ENCODE measurements around the gene RAPGEF2. TPM values are rescaled to one million over a fixed set of nuclear protein-coding genes. Genes with fewer than 3 reads are reported as not detected.

Gene RAPGEF2
- total and polyA plus RNA-seq, 2 of the 8 experiments (the other 6 are each of a cell fraction or from before 2014, with no cell fraction given): 24.4 to 48.6 TPM

DNA sequence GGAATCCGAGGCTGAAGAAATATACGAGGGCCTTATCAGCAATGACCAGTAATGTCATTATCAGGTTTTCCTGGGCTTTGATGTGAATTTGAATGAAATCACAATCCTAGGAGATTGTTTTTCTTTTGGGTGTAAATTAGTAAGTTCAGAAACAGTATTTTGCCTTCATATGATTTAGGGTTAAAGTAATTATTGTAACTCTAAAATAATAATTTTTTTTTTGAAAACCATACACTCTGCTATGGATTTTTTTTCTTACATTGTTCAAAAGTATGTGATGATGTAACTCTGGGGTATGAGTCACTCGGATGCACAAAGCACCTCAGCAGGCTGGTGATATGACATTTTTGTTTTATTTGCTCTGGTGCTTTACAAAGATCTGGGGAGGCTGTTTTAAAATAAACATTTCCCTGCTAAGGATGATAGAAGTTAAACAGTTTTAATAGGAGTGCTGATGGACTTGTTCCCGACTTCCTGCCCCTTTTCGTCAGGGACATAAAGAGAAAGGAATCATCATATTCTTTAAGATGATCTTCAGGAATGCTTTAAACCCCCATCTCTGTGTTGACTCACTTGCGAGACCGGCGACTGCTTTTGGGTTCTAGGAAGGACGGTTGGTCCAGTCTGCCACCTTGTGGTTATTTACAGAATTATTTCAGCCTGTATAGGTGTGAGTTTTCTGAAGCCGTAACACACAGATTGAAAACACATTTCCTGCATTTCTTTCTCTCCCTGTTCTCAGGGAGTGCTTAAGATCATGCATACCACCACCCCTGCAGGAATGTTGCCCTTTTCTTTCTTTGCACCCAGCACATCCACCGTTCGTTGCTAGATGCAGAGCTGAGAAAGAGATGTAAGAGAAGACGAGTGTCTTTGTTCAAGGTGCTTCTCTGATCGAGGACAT, 72.5 kb downstream of the RAPGEF2 start (continued):
- no peak for TF ChIP-seq SP4 (IDR thresholded peaks at IDR 0.05; ENCODE audit: low read length)
- no peak for TF ChIP-seq CTBP2 (IDR thresholded peaks at IDR 0.05; ENCODE audit: borderline replicate concordance, insufficient read depth, insufficient read length, low read length)
- TF ChIP-seq ZNF274 (IDR thresholded peaks at IDR 0.05; ENCODE audit: borderline replicate concordance, extremely low read depth, low read length): no peak
- no peak for TF ChIP-seq TBP (IDR thresholded peaks at IDR 0.05; ENCODE audit: low read depth, low read length)
- no peak for TF ChIP-seq ASH2L (IDR thresholded peaks at IDR 0.05; ENCODE audit: low read length)
- TF ChIP-seq, protein P1, sequence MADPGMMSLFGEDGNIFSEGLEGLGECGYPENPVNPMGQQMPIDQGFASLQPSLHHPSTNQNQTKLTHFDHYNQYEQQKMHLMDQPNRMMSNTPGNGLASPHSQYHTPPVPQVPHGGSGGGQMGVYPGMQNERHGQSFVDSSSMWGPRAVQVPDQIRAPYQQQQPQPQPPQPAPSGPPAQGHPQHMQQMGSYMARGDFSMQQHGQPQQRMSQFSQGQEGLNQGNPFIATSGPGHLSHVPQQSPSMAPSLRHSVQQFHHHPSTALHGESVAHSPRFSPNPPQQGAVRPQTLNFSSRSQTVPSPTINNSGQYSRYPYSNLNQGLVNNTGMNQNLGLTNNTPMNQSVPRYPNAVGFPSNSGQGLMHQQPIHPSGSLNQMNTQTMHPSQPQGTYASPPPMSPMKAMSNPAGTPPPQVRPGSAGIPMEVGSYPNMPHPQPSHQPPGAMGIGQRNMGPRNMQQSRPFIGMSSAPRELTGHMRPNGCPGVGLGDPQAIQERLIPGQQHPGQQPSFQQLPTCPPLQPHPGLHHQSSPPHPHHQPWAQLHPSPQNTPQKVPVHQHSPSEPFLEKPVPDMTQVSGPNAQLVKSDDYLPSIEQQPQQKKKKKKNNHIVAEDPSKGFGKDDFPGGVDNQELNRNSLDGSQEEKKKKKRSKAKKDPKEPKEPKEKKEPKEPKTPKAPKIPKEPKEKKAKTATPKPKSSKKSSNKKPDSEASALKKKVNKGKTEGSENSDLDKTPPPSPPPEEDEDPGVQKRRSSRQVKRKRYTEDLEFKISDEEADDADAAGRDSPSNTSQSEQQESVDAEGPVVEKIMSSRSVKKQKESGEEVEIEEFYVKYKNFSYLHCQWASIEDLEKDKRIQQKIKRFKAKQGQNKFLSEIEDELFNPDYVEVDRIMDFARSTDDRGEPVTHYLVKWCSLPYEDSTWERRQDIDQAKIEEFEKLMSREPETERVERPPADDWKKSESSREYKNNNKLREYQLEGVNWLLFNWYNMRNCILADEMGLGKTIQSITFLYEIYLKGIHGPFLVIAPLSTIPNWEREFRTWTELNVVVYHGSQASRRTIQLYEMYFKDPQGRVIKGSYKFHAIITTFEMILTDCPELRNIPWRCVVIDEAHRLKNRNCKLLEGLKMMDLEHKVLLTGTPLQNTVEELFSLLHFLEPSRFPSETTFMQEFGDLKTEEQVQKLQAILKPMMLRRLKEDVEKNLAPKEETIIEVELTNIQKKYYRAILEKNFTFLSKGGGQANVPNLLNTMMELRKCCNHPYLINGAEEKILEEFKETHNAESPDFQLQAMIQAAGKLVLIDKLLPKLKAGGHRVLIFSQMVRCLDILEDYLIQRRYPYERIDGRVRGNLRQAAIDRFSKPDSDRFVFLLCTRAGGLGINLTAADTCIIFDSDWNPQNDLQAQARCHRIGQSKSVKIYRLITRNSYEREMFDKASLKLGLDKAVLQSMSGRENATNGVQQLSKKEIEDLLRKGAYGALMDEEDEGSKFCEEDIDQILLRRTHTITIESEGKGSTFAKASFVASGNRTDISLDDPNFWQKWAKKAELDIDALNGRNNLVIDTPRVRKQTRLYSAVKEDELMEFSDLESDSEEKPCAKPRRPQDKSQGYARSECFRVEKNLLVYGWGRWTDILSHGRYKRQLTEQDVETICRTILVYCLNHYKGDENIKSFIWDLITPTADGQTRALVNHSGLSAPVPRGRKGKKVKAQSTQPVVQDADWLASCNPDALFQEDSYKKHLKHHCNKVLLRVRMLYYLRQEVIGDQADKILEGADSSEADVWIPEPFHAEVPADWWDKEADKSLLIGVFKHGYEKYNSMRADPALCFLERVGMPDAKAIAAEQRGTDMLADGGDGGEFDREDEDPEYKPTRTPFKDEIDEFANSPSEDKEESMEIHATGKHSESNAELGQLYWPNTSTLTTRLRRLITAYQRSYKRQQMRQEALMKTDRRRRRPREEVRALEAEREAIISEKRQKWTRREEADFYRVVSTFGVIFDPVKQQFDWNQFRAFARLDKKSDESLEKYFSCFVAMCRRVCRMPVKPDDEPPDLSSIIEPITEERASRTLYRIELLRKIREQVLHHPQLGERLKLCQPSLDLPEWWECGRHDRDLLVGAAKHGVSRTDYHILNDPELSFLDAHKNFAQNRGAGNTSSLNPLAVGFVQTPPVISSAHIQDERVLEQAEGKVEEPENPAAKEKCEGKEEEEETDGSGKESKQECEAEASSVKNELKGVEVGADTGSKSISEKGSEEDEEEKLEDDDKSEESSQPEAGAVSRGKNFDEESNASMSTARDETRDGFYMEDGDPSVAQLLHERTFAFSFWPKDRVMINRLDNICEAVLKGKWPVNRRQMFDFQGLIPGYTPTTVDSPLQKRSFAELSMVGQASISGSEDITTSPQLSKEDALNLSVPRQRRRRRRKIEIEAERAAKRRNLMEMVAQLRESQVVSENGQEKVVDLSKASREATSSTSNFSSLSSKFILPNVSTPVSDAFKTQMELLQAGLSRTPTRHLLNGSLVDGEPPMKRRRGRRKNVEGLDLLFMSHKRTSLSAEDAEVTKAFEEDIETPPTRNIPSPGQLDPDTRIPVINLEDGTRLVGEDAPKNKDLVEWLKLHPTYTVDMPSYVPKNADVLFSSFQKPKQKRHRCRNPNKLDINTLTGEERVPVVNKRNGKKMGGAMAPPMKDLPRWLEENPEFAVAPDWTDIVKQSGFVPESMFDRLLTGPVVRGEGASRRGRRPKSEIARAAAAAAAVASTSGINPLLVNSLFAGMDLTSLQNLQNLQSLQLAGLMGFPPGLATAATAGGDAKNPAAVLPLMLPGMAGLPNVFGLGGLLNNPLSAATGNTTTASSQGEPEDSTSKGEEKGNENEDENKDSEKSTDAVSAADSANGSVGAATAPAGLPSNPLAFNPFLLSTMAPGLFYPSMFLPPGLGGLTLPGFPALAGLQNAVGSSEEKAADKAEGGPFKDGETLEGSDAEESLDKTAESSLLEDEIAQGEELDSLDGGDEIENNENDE (IDR thresholded peaks at IDR 0.05; ENCODE audit: insufficient replicate concordance, low read length): no peak
- 0 out of 2 replicates have a peak, but pooled peaks have one; percentile 4 for TF ChIP-seq BRCA1 (IDR thresholded peaks at IDR 0.05; ENCODE audit: low read depth, low read length)

Measured in H1 (cell line).